ENCODE results near the gene SMU1.

DNA sequence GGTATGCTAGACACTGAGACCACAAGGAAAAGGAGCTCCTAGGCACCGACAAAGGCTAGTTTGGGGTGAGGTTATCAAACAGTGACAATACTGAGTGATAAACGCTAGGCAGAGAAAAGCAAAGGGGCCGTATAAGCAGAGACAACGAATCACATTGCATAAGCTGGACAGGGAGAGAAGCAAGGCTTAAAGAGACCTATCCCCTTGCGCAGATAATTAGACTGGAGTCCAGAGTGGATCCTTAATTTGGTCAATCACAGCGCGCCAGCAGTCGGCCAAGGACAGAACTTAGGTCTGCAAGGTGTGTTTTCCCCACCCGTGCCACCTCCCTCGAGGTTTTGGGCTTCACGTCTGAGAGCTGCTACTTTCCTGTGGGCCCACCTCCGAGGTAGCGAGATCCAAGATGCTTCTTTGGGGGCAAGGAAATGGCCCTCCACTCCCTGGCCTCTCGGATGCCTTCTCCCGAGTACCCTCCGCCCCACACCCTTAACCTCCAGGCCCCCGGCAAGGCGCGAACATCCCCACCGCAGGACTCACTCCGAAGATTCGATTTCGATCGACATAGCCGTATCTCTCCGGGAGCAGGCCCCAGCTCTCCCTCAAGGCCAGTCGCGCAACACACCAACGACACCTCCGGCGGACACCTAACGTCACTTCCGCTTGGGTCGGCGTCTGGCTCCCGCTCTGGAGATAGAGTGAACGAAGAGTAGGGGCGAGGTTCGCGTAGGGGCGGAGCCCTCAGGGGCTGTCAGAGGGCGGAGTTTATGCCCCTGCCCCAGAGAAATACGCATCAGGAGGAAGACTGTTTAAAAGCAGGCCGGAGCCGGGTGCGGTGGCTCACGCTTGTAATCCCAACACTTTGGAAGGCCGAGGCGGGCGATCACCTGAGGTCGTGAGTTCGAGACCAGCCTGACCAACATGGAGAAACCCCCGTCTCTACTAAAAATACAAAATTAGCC is at the start of gene SMU1:
- TF ChIP-seq, protein P1, sequence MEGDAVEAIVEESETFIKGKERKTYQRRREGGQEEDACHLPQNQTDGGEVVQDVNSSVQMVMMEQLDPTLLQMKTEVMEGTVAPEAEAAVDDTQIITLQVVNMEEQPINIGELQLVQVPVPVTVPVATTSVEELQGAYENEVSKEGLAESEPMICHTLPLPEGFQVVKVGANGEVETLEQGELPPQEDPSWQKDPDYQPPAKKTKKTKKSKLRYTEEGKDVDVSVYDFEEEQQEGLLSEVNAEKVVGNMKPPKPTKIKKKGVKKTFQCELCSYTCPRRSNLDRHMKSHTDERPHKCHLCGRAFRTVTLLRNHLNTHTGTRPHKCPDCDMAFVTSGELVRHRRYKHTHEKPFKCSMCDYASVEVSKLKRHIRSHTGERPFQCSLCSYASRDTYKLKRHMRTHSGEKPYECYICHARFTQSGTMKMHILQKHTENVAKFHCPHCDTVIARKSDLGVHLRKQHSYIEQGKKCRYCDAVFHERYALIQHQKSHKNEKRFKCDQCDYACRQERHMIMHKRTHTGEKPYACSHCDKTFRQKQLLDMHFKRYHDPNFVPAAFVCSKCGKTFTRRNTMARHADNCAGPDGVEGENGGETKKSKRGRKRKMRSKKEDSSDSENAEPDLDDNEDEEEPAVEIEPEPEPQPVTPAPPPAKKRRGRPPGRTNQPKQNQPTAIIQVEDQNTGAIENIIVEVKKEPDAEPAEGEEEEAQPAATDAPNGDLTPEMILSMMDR (IDR thresholded peaks at IDR 0.05): no peak
- TF ChIP-seq POLR2A (IDR thresholded peaks at IDR 0.05): peak in 1 of 2 donors; percentile 88
